T47D (cell line): Measurements from ENCODE around the gene S100A9.
A peak's percentile ranks its signal among the peaks of the same experiment; 100 is the strongest.

Experiments
- DNase-seq, 2 experiments: peaks; one replicate each; pipeline versions ENCODE4 v3.0.0 to v3.0.0-alpha.2; 2011 to 2012; ENCODE audit warnings: low read depth in 1 of 2, low spot score in 1 of 2
- JUND ChIP-seq: IDR thresholded peaks from 2 replicates; pipeline ENCODE4 v1.6.1; 2012; ENCODE audit warnings: low read depth
- in situ Hi-C: cut with HindIII; loops from 2 replicates; pipeline ENCODE4 v1.10.0; 2016; ENCODE audit warnings: low sequenced_read_pairs, low pct_unique_long_range_greater_than_20kb

The S100A9 gene

GRCh38 chr1:153347856-153348255 lies 9.8 kb upstream of the S100A9 start:
- no peak for DNase-seq
- TF ChIP-seq JUND = no peak
- in situ Hi-C loops = no loop called here

GRCh38 chr1:153348511-153349362 lies 8.9 kb upstream of the S100A9 start, which contains the start of gene PGLYRP4:
Gene PGLYRP4, minus strand, starts transcription at chr1:153348841. Its CDS starts 909 bp downstream, at chr1:153347932.
- TF ChIP-seq JUND = no peak
- in situ Hi-C loops = no loop called here
- peak in 1 of 2 experiments; percentile 47 for DNase-seq

DNA sequence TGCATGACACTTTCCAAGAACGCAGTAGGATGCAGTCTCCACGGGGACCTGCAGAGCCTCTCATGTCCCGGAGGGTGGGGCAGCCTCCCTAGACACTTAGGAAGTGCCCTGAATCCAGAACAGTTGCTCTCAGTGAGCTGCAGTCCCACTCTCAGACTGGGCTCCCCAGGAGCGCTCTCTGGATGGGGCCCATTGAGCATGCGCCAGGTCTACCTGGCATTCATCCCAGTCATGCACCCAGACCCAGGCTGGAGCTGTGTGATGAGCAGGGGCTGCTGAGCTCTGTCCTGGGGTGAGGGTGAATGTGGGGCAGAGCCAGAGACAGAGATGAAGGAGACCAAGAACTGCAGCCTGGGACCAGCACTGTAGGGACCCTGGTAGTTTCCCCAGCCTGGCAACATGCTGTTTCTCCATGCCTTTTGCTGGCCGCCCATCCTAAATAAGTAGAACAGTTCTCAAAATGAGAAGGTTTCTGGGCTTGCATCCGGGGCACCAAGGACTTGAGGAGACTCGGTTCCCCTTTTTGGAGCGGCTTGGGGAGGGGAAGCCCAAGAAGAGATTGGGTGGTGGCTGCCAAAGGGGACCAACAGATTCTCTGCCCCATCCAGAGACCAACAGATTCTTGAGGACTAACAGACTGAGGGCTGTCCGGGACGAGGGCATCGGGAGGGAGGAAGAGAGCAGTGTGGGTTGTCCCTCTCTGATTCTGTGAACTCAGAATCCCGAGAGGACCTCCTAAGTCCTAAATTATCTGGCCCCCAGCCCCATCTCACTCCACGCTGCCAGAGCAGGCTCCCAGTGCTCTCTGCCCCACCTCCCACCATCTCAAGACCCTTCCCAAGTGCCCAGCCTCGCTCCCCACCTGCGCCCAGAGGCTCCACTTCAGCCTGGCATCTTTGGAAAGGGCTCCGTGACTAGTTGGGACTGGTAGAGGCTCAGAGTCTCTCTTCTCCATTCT lies 8.0 kb upstream of the S100A9 start:
- no peak for DNase-seq
- TF ChIP-seq JUND = no peak

GRCh38 chr1:153350321-153350957 lies 7.2 kb upstream of the S100A9 start:
- no peak for TF ChIP-seq JUND
- in situ Hi-C loops = no loop called here
- DNase-seq = no peak

More for the DNA sequence above, 8.0 kb upstream of the S100A9 start:
- in situ Hi-C loops = no loop called here

DNA sequence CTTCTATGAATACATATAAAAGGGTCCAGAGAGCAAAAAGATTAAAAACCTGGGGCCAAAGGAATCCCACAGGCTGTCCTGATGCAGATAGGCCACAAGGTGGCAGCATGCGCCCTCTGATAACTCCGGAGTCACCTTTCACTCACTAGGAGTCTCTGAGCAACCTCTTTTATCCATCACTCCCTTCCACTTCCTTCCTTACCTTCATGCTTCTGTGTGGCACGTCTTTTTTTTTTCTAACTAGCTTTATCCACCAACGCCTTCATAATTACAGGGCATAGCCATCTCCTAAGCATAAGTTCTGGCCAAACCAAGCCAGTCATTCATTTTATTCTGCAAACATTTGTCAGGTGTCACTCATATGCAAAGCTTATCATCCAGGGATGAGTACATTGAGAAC lies 5.1 kb upstream of the S100A9 start:
- in situ Hi-C loops = no loop called here
- no peak for TF ChIP-seq JUND
- peak; percentile 58 to 79 for DNase-seq

GRCh38 chr1:153353226-153353947 lies 4.3 kb upstream of the S100A9 start:
- in situ Hi-C loops = no loop called here
- no peak for TF ChIP-seq JUND
- peak; percentile 55 to 57 for DNase-seq

DNA sequence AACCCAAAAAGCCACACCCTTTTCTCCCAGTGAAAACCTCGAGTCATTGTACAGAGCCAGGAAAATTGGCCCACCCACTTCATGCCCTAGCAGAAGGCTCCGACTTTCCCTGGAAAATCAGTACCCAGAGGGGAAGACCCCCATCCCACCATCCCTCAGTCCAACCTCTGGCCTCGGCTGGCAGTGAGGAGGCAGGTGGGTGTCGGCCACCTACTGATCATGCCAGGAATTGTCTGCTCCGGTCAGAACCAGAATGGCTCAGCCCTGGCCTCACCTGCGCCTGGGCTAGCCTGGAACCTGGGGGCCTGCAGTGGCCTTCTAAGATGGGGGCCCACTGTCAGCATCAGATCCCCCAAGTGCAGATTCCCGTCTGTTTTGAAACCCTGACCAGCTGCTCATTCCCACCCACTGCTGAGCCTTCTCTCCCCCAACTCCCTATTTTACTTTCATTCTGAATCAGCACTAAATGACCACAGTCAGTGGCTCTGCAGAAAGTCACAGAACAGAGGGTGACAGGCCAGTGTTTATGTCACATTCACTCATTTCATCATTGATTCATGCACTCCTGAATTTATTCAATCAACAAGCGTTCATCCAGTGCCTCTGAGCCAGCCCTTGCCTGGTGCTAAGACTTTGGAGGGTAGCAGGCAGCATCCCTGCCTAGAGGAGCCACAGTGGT lies 3.0 kb upstream of the S100A9 start:
- DNase-seq = no peak
- in situ Hi-C loops = no loop called here
- TF ChIP-seq JUND = no peak

DNA sequence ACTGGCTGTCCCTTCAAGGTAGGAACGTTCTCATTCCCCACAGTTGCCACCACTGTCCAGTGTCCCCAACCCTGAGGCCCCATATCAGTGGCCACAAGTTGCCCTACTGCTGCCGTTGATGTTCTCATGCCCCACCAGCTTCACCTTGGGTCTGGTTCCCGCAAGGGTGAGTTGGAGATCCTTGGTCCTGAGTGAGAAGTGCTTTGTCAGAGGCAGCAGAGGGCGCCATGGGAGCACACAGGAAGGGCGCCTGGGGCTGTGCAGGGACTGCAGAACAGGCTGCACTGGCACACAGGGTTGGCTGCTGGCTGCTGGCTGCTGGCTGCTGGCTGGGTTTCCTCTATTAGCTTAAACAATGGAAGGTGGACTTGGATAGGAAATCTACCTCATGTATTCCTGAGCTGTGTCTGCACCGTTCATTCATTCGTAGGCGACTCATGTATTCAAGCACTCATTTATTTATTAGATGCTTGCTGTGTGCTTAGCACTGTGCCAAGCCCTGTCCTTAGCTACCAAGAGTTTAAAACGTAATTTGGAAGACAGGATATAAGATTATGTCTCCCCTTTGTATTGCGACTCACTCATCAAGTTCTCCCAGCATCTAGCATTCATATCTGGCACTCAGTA lies 2.1 kb upstream of the S100A9 start:
- no peak for TF ChIP-seq JUND
- in situ Hi-C loops = no loop called here
- peak; percentile 85 to 96 for DNase-seq

GRCh38 chr1:153356392-153357075 lies 1.1 kb upstream of the S100A9 start:
- in situ Hi-C loops = no loop called here
- peak; percentile 50 to 51 for DNase-seq
- no peak for TF ChIP-seq JUND

DNA sequence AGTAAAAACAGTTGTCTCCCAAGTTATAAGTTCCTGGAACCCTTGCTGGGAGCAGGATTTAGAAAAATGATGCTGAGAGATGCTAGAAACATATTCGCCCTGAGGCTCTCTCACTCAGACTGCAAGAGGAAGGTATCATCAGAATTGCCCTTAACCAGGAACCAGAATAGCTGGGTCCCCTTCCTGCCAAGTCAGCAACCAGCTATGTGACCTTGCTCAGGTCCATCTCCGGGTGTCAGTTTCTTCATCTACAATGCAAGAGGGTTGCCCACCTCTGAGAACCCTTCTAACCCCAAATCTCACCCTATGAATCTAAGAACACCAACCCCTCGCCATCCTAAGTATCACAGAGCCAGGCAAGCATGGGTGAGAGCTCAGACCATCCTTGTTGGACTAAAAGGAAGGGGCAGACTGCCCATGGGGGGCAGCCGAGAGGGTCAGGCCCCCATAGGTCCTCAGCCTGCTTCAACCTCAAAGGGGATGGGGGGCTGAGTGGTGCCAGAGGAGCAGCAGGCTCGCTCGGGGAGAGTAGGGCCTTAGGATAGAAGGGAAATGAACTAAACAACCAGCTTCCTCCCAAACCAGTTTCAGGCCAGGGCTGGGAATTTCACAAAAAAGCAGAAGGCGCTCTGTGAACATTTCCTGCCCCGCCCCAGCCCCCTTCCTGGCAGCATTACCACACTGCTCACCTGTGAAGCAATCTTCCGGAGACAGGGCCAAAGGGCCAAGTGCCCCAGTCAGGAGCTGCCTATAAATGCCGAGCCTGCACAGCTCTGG lies 390 bp upstream of the S100A9 start:
- DNase-seq = peak; percentile 48 to 72
- in situ Hi-C loops = no loop called here
- TF ChIP-seq JUND = no peak
